HG03460 (cell line): ENCODE data around the gene MDM1.
A peak's percentile ranks its signal among the peaks of the same experiment; 100 is the strongest.

Experiments used
- ATAC-seq: cut with Tn5 transposase; IDR thresholded peaks from one replicate; pipeline ENCODE4 v1.9.1; 2021; ENCODE audit not compliant: unreplicated experiment

Gene MDM1

GRCh38 chr12:68331869-68332727 lies at the start of gene MDM1:
MDM1 (minus strand) TSS chr12:68332362; CDS start chr12:68332245, 117 bp downstream.
- ATAC-seq: peak; percentile 99

GRCh38 chr12:68381476-68382219 lies 49.5 kb upstream of the MDM1 start:
- ATAC-seq: no peak

- ATAC-seq: no peak
Measured at GRCh38 chr12:68378872-68379606, 46.9 kb upstream of the MDM1 start.

GRCh38 chr12:68377881-68378280 lies 45.7 kb upstream of the MDM1 start:
- no peak for ATAC-seq

GRCh38 chr12:68376901-68377300 lies 44.7 kb upstream of the MDM1 start:
- ATAC-seq: no peak

GRCh38 chr12:68375756-68376695 lies 43.9 kb upstream of the MDM1 start:
- ATAC-seq: no peak

GRCh38 chr12:68374307-68374982 lies 42.3 kb upstream of the MDM1 start:
- peak; percentile 98 for ATAC-seq

GRCh38 chr12:68370667-68371066 lies 38.5 kb upstream of the MDM1 start:
- ATAC-seq: no peak

- ATAC-seq: no peak
Measured at GRCh38 chr12:68370006-68370590, 37.9 kb upstream of the MDM1 start.

- ATAC-seq: no peak
Measured at GRCh38 chr12:68368327-68368726, 36.2 kb upstream of the MDM1 start.

- no peak for ATAC-seq
Measured at GRCh38 chr12:68367903-68368302, 35.7 kb upstream of the MDM1 start.

- ATAC-seq: no peak
Measured at GRCh38 chr12:68367116-68367515, 35.0 kb upstream of the MDM1 start.

- peak; percentile 89 for ATAC-seq
Measured at GRCh38 chr12:68364893-68365725, 32.9 kb upstream of the MDM1 start.

GRCh38 chr12:68364328-68364727 lies 32.2 kb upstream of the MDM1 start:
- ATAC-seq: no peak

GRCh38 chr12:68361953-68362352 lies 29.8 kb upstream of the MDM1 start:
- ATAC-seq: no peak

- ATAC-seq: peak; percentile 6
Measured at GRCh38 chr12:68359674-68360073, 27.5 kb upstream of the MDM1 start.

GRCh38 chr12:68358532-68359485 lies 26.6 kb upstream of the MDM1 start:
- peak; percentile 76 for ATAC-seq
